GM12875 (cell line): ENCODE data around the gene RASA2.
"Not testable (repeated sequence)": the region's sequence is repeated elsewhere in the genome, so short reads cannot be mapped to it uniquely, and the experiment has no call there.

Experiments used
- H3K4me3 ChIP-seq: one replicate; pipeline ENCODE4 v1.5.1; 2011; ENCODE audit warnings: low read depth, low read length, control low read depth
- CTCF ChIP-seq: IDR thresholded peaks from 2 replicates; pipeline ENCODE4 v1.5.1; 2011; ENCODE audit warnings: low read depth, mild to moderate bottlenecking, control low read depth, inconsistent platforms, low read length, moderate library complexity, borderline replicate concordance; ENCODE audit not compliant: insufficient read depth

RASA2 gene

GRCh38 chr3:141610939-141611338 lies 124.1 kb downstream of the RASA2 start:
- no peak overlapping the region for H3K4me3 ChIP-seq
- no peak for TF ChIP-seq CTCF

- H3K4me3 ChIP-seq: no peak overlapping the region
- no peak for TF ChIP-seq CTCF
Observed at GRCh38 chr3:141618103-141618910, 131.5 kb downstream of the RASA2 start.

- TF ChIP-seq CTCF: no peak
- no peak overlapping the region for H3K4me3 ChIP-seq
Observed at GRCh38 chr3:141618938-141619337, 132.1 kb downstream of the RASA2 start.

GRCh38 chr3:141619450-141619849 lies 132.6 kb downstream of the RASA2 start:
- no peak for TF ChIP-seq CTCF
- H3K4me3 ChIP-seq: no peak overlapping the region

- H3K4me3 ChIP-seq: no peak overlapping the region
- TF ChIP-seq CTCF: no peak
Observed at GRCh38 chr3:141623691-141624090, 136.9 kb downstream of the RASA2 start.

- no peak overlapping the region for H3K4me3 ChIP-seq
- TF ChIP-seq CTCF: no peak
Observed at GRCh38 chr3:141625506-141625905, 138.7 kb downstream of the RASA2 start.

- H3K4me3 ChIP-seq: not testable (repeated sequence)
Observed at GRCh38 chr3:141628334-141628733, 141.5 kb downstream of the RASA2 start.

- not testable (repeated sequence) for H3K4me3 ChIP-seq
Observed at GRCh38 chr3:141628868-141629441, 142.1 kb downstream of the RASA2 start.
